IMR-90 (cell line): ENCODE measurements around the gene ASTL. TPM values are rescaled to one million over a fixed set of nuclear protein-coding genes. Genes with fewer than 3 reads are reported as not detected.

Experiments
- ATAC-seq: fragments of 200-7000 bp; cut with Tn5 transposase; 2 replicates; pipeline ENCODE4 v1.9.1; 2020; ENCODE audit warnings: low read depth, mild to moderate bottlenecking, moderate library complexity
- BruUV-seq: library from RNA; stranded (reverse); fragments of 400-500 nt; replicated peaks from 2 replicates; lab custom pipeline; 2021; lab: Mats Ljungman, UMichigan
- CTCF ChIA-PET: fragments of 300-600 bp; formaldehyde crosslinking; extraction: SDS; loops from one replicate; lab custom pipeline; 2021; ENCODE audit warnings: antibody characterized with exemption; lab: Yijun Ruan, JAX
- POLR2A ChIA-PET: fragments of 300-600 bp; sonication (Branson Sonifier 250); formaldehyde crosslinking; loops from one replicate; lab custom pipeline; 2022; ENCODE audit warnings: antibody characterized with exemption; ENCODE audit not compliant: unreplicated experiment; lab: Charles Lee
- DNase-seq: peaks from one replicate; pipeline ENCODE4 v3.0.0; 2013
- H2AFZ ChIP-seq: replicated peaks from 2 replicates; pipeline ENCODE3; 2013; ENCODE audit warnings: low read length, mild to moderate bottlenecking; ENCODE audit not compliant: poor library complexity
- H2AK5ac ChIP-seq: 2 replicates; pipeline ENCODE4 v1.6.1; 2013; ENCODE audit warnings: low read depth, low read length, inconsistent platforms
- H2AK9ac ChIP-seq: replicated peaks from 2 replicates; pipeline ENCODE3; 2013; ENCODE audit warnings: mild to moderate bottlenecking, low read depth, low read length, moderate library complexity; ENCODE audit not compliant: poor library complexity
- H2BK120ac ChIP-seq: 2 replicates; pipeline ENCODE4 v1.6.1; 2013; ENCODE audit warnings: low read depth, low read length, inconsistent platforms
- H2BK15ac ChIP-seq: 3 replicates; pipeline ENCODE4 v1.6.1; 2013; ENCODE audit warnings: low read depth, low read length, inconsistent platforms
- H2BK20ac ChIP-seq: 2 replicates; pipeline ENCODE4 v1.6.1; 2013; ENCODE audit warnings: low read depth, mild to moderate bottlenecking, inconsistent platforms, low read length, moderate library complexity
- H2BK5ac ChIP-seq: 2 replicates; pipeline ENCODE4 v1.6.1; 2013; ENCODE audit warnings: mild to moderate bottlenecking, low read depth, low read length, inconsistent platforms; ENCODE audit not compliant: poor library complexity, severe bottlenecking
- H3K14ac ChIP-seq: replicated peaks from 2 replicates; pipeline ENCODE4 v1.6.1; 2013; ENCODE audit warnings: low read depth, low read length, inconsistent platforms
- H3K18ac ChIP-seq: 2 replicates; pipeline ENCODE4 v1.6.1; 2013; ENCODE audit warnings: low read depth, low read length, control low read depth
- H3K23ac ChIP-seq: 2 replicates; pipeline ENCODE4 v1.6.1; 2013; ENCODE audit warnings: low read depth, low read length, inconsistent platforms
- H3K27ac ChIP-seq: 2 replicates; pipeline ENCODE4 v1.5.1; 2013; ENCODE audit warnings: mild to moderate bottlenecking, control low read depth, low read length; ENCODE audit not compliant: insufficient read depth
- H3K27me3 ChIP-seq: 2 replicates; pipeline ENCODE4 v1.6.1; 2013; ENCODE audit warnings: low read length; ENCODE audit not compliant: control insufficient read depth, insufficient read depth
- H3K36me3 ChIP-seq: 2 replicates; pipeline ENCODE4 v1.6.1; 2013; ENCODE audit warnings: low read length, mixed read lengths; ENCODE audit not compliant: control insufficient read depth, insufficient read depth
- H3K4ac ChIP-seq: 2 replicates; pipeline ENCODE4 v1.6.1; 2013; ENCODE audit warnings: low read depth, low read length, inconsistent platforms
- H3K4me1 ChIP-seq: 2 replicates; pipeline ENCODE4 v1.6.1; 2013; ENCODE audit warnings: low read length, mixed read lengths; ENCODE audit not compliant: control insufficient read depth, insufficient read depth
- H3K4me2 ChIP-seq: 2 replicates; pipeline ENCODE4 v1.6.1; 2013; ENCODE audit warnings: low read depth, mild to moderate bottlenecking, control low read depth, low read length, moderate library complexity
- H3K4me3 ChIP-seq: 2 replicates; pipeline ENCODE4 v1.5.1; 2013; ENCODE audit warnings: low read depth, mild to moderate bottlenecking, control low read depth, low read length, moderate library complexity; ENCODE audit not compliant: insufficient read depth
- H3K56ac ChIP-seq: 2 replicates; pipeline ENCODE4 v1.6.1; 2013; ENCODE audit warnings: low read length, inconsistent platforms; ENCODE audit not compliant: insufficient read depth; ENCODE audit errors: extremely low read depth
- H3K79me1 ChIP-seq, 2 experiments: 2 replicates each; pipeline ENCODE4 v1.6.1; 2013; ENCODE audit warnings: low read length in 2 of 2, inconsistent platforms in 1 of 2, low read depth in 1 of 2
- H3K9ac ChIP-seq: 2 replicates; pipeline ENCODE4 v1.6.1; 2013; ENCODE audit warnings: low read depth, low read length, control low read depth
- H3K9me1 ChIP-seq: 2 replicates; pipeline ENCODE4 v1.6.1; 2013; ENCODE audit warnings: low read length, inconsistent platforms; ENCODE audit not compliant: insufficient read depth
- H3K9me3 ChIP-seq: 2 replicates; pipeline ENCODE4 v1.6.1; 2013; ENCODE audit warnings: low read length; ENCODE audit not compliant: control insufficient read depth, insufficient read depth
- H4K20me1 ChIP-seq: 2 replicates; pipeline ENCODE4 v1.6.1; 2013; ENCODE audit warnings: low read length, inconsistent platforms; ENCODE audit not compliant: insufficient read depth
- H4K5ac ChIP-seq: 2 replicates; pipeline ENCODE4 v1.6.1; 2013; ENCODE audit warnings: mild to moderate bottlenecking, low read depth, low read length, control low read depth
- H4K8ac ChIP-seq, 2 experiments: 2 replicates each; pipeline ENCODE4 v1.6.1; 2013; ENCODE audit warnings: low read depth in 2 of 2, low read length in 2 of 2, control low read depth in 1 of 2, inconsistent platforms in 1 of 2
- H4K91ac ChIP-seq: 2 replicates; pipeline ENCODE4 v1.6.1; 2013; ENCODE audit warnings: low read depth, low read length, inconsistent platforms; ENCODE audit not compliant: insufficient read depth
- BHLHE40 ChIP-seq: fragments of 150-350 bp; IDR thresholded peaks from 2 replicates; pipeline ENCODE4 v1.6.1; 2016; ENCODE audit warnings: mild to moderate bottlenecking, low read depth, low read length
- CEBPB ChIP-seq: IDR thresholded peaks from 2 replicates; pipeline ENCODE4 v1.6.1; 2012; ENCODE audit warnings: low read depth, low read length, improper control_type of control experiment
- CTCF ChIP-seq: conservative IDR thresholded peaks from 2 replicates; pipeline ENCODE4 v1.5.1; 2012; ENCODE audit warnings: mild to moderate bottlenecking, low read depth, low read length, improper control_type of control experiment
- ELK1 ChIP-seq: fragments of 150-350 bp; IDR thresholded peaks from 2 replicates; pipeline ENCODE4 v1.6.1; 2016; ENCODE audit warnings: low read depth, mild to moderate bottlenecking, low read length, moderate library complexity, borderline replicate concordance
- MAFK ChIP-seq: IDR thresholded peaks from 2 replicates; pipeline ENCODE4 v1.6.1; 2012; ENCODE audit warnings: low read depth, low read length, improper control_type of control experiment
- NFE2L2 ChIP-seq: fragments of 150-350 bp; IDR thresholded peaks from 2 replicates; pipeline ENCODE4 v1.6.1; 2016; ENCODE audit warnings: low read depth, mild to moderate bottlenecking, low read length
- POLR2A ChIP-seq: IDR thresholded peaks from 2 replicates; pipeline ENCODE4 v1.6.1; 2012; ENCODE audit warnings: mild to moderate bottlenecking, low read depth, low read length
- RAD21 ChIP-seq: IDR thresholded peaks from 2 replicates; pipeline ENCODE4 v1.6.1; 2012; ENCODE audit warnings: low read length, improper control_type of control experiment
- RCOR1 ChIP-seq: IDR thresholded peaks from 2 replicates; pipeline ENCODE4 v1.6.1; 2012; ENCODE audit warnings: mild to moderate bottlenecking, low read length, improper control_type of control experiment; ENCODE audit not compliant: insufficient replicate concordance
- RFX5 ChIP-seq: IDR thresholded peaks from 2 replicates; pipeline ENCODE4 v1.8.0; 2012; ENCODE audit warnings: low read depth, mild to moderate bottlenecking, low read length, moderate library complexity
- SMC3 ChIP-seq: fragments of 150-350 bp; IDR thresholded peaks from 2 replicates; pipeline ENCODE4 v1.6.1; 2016; ENCODE audit warnings: low read depth, mild to moderate bottlenecking, antibody characterized with exemption, low read length, moderate library complexity
- USF2 ChIP-seq: fragments of 150-350 bp; IDR thresholded peaks from 2 replicates; pipeline ENCODE4 v1.6.1; 2017; ENCODE audit warnings: mild to moderate bottlenecking, antibody characterized with exemption, low read length, low read depth
- WGBS, 2 experiments: methylation state at CpG; one replicate each; pipeline versions ENCODE4 v1.1.5 to v1.1.7; 2013; ENCODE audit warnings: missing lambda C conversion rate in 2 of 2; ENCODE audit not compliant: insufficient read length in 1 of 2; ENCODE audit errors: extremely low coverage in 2 of 2; 5-methylcytosine and 5-hydroxymethylcytosine counted together
- dilution Hi-C: fragments of 300-500 bp; cut with HindIII; formaldehyde crosslinking; loops from one replicate; pipeline ENCODE4 v1.14.3; 2018; ENCODE audit warnings: low sequenced_read_pairs; ENCODE audit not compliant: unreplicated experiment
- in situ Hi-C: fragments of 300-500 bp; cut with MboI; formaldehyde crosslinking; loops from 3 replicates; pipeline ENCODE4 v1.14.3; 2019; ENCODE audit warnings: low sequenced_read_pairs, inconsistent platforms, mixed read lengths
- intact Hi-C: fragments of 100-400 bp; cut with micrococcal nuclease; formaldehyde crosslinking; loops from 2 replicates; pipeline ENCODE4 v1.10.0; 2022
- polyA plus RNA-seq, 3 experiments: library from polyadenylated mRNA; depleted of rRNA; stranded (reverse); fragments of >200 nt; gene quantifications; 2 replicates each; pipeline ENCODE4 v1.2.3, GENCODE V29; 2012; ENCODE audit warnings: low replicate concordance in 1 of 3
- total RNA-seq: library from RNA; depleted of rRNA; stranded (reverse); fragments of >200 nt; gene quantifications from 2 replicates; pipeline ENCODE4 v1.2.3, GENCODE V29; 2012

The ASTL gene
- total and polyA plus RNA-seq, 2 of the 4 experiments (the other 2 are of a cell fraction): not detected

GRCh38 chr2:96091141-96091710 is 47.1 kb downstream of the ASTL start:
- Histone ChIP-seq H4K5ac (no peak overlapping the region), H3K4me1 (no peaks in the 10 kb centered on the region), H3K27ac (no peak overlapping the region), H3K9me3 (no peaks in the 10 kb centered on the region), H3K36me3 (no peaks in the 10 kb centered on the region), H2BK5ac (no peak overlapping the region), H3K56ac (no peak overlapping the region), H3K4me2 (no peak overlapping the region), H2AFZ (no peak overlapping the region), H3K79me1 (no peaks in the 10 kb centered on the region), H3K27me3 (peaks cover 30% of the 10 kb centered on the region), H4K91ac (no peak overlapping the region), H2BK120ac (no peak overlapping the region), H4K20me1 (no peaks in the 10 kb centered on the region), H3K4me3 (no peak overlapping the region), H2BK15ac (no peak overlapping the region), H2AK9ac (no peak overlapping the region), H2AK5ac (no peak overlapping the region), H4K8ac (no peak overlapping the region), H3K9ac (no peak overlapping the region), H2BK20ac (no peak overlapping the region), H3K4ac (no peak overlapping the region), H3K14ac (no peak overlapping the region), H3K18ac (no peak overlapping the region), H3K9me1 (no peaks in the 10 kb centered on the region), H3K23ac (no peak overlapping the region)
- intact Hi-C loops (no loop called here), dilution Hi-C loops (no loop called here), in situ Hi-C loops (no loop called here)
- ChIA-PET POLR2A (no interaction called here), CTCF (no interaction called here)
- ATAC-seq (no peak), DNase-seq (no peak)
- 59% methylated on average over 7 of the region's 14 CpGs; no CpG with 5 or more reads in 1 of the 2 experiments for WGBS, 2 experiments
- no TSS peak for BruUV-seq
- TF ChIP-seq CEBPB (no peak), RAD21 (no peak), POLR2A (no peak), USF2 (no peak), BHLHE40 (no peak), MAFK (no peak), RFX5 (no peak), CTCF (no peak), SMC3 (no peak), ELK1 (no peak), RCOR1 (no peak), NFE2L2 (no peak)
